ENCODE data around the gene SMIM11.

GRCh38 chr21:34362136-34362444 lies 13.2 kb upstream of the SMIM11 start:
- no peak for TF ChIP-seq ZNF24 (IDR thresholded peaks at IDR 0.05)
- TF ChIP-seq POLR2AphosphoS5 (IDR thresholded peaks at IDR 0.05; ENCODE audit: low read length): no peak
- TF ChIP-seq CTCF (IDR thresholded peaks at IDR 0.05 in 2 of 3, conservative IDR thresholded peaks at IDR 0.05 in 1 of 3; ENCODE audit: control insufficient read depth in 2 of 3, extremely low read depth in 1 of 3, insufficient read depth in 1 of 3, low read depth in 3 of 3, low read length in 3 of 3): no peak
- TF ChIP-seq RCOR1 (conservative IDR thresholded peaks at IDR 0.05; ENCODE audit: low read depth, low read length): no peak
- no peak for TF ChIP-seq TCF12 (IDR thresholded peaks at IDR 0.05; ENCODE audit: low read depth, low read length)
- no peak for TF ChIP-seq ZSCAN29 (IDR thresholded peaks at IDR 0.05)
- no peak for TF ChIP-seq GABPA (IDR thresholded peaks at IDR 0.05; ENCODE audit: low read depth)
- no peak for TF ChIP-seq NBN (IDR thresholded peaks at IDR 0.05)
- no peak for TF ChIP-seq MAX (IDR thresholded peaks at IDR 0.05; ENCODE audit: low read depth, low read length)
